Natural killer cell (primary cell): ENCODE measurements around the gene BRME1. TPM values are rescaled to one million over a fixed set of nuclear protein-coding genes. Genes with fewer than 3 reads are reported as not detected.

ENCODE experiments used
- ATAC-seq, 3 donors: fragments of 150-1000 bp in 2 of 3; fragments of 200-7000 bp in 1 of 3; cut with Tn5 transposase; 1 replicate in 1 of 3; 2 replicates in 2 of 3; pipeline ENCODE4 v1.10.0; 2021; ENCODE audit warnings: mild to moderate bottlenecking in 2 of 3, moderate library complexity in 2 of 3
- DNase-seq, 2 donors: peaks; one replicate each; pipeline versions ENCODE4 v3.0.0 to v3.0.0-alpha.2; 2013 to 2021; ENCODE audit warnings: mixed read lengths in 1 of 2
- H3K27ac ChIP-seq: one replicate; pipeline ENCODE4 v1.5.1; 2013; ENCODE audit warnings: mild to moderate bottlenecking, low read length
- H3K27me3 ChIP-seq: one replicate; pipeline ENCODE4 v1.6.1; 2013; ENCODE audit warnings: low read length; ENCODE audit not compliant: control insufficient read depth, insufficient read depth
- H3K36me3 ChIP-seq: one replicate; pipeline ENCODE4 v1.6.1; 2013; ENCODE audit warnings: low read length; ENCODE audit not compliant: control insufficient read depth, insufficient read depth
- H3K4me1 ChIP-seq: one replicate; pipeline ENCODE4 v1.6.1; 2013; ENCODE audit warnings: low read length; ENCODE audit not compliant: control insufficient read depth, insufficient read depth
- H3K4me3 ChIP-seq: one replicate; pipeline ENCODE4 v1.5.1; 2013; ENCODE audit warnings: low read length
- H3K9me3 ChIP-seq: one replicate; pipeline ENCODE4 v1.6.1; 2013; ENCODE audit warnings: low read length; ENCODE audit not compliant: control insufficient read depth, insufficient read depth
- H3K27ac Mint-ChIP-seq, 2 donors: one replicate each; pipeline ENCODE4 v1.8.0; 2022; ENCODE audit warnings: mild to moderate bottlenecking in 2 of 2, mixed read lengths in 2 of 2, moderate library complexity in 1 of 2
- H3K27me3 Mint-ChIP-seq, 2 donors: one replicate each; pipeline ENCODE4 v1.8.0; 2022; ENCODE audit warnings: low read depth in 2 of 2, mixed read lengths in 2 of 2
- H3K36me3 Mint-ChIP-seq: one replicate; pipeline ENCODE4 v1.8.0; 2022; ENCODE audit warnings: mixed read lengths
- H3K4me1 Mint-ChIP-seq, 2 donors: one replicate each; pipeline ENCODE4 v1.8.0; 2022; ENCODE audit warnings: mixed read lengths in 2 of 2
- H3K4me3 Mint-ChIP-seq: one replicate; pipeline ENCODE4 v1.8.0; 2022; ENCODE audit warnings: mild to moderate bottlenecking, moderate library complexity, mixed read lengths
- H3K9me3 Mint-ChIP-seq, 2 donors: one replicate each; pipeline ENCODE4 v1.8.0; 2022; ENCODE audit warnings: mixed read lengths in 2 of 2
- WGBS: methylation state at CpG from one replicate; pipeline ENCODE4 v1.1.7; 2013; ENCODE audit warnings: missing lambda C conversion rate; ENCODE audit not compliant: insufficient coverage; 5-methylcytosine and 5-hydroxymethylcytosine counted together
- intact Hi-C: fragments of 100-400 bp; cut with micrococcal nuclease; formaldehyde crosslinking; loops from one replicate; pipeline ENCODE4 v1.14.2; 2022
- total RNA-seq, 4 donors: library from RNA; stranded (reverse); fragments of 120-200 nt in 1 of 4; gene quantifications; one replicate each; pipeline versions ENCODE4 v1.2.3 to v1.2.4, GENCODE V29; 2013 to 2022
- TF ChIP-seq, protein P1 (sequence below): fragments of 200-600 bp; IDR thresholded peaks from one replicate; pipeline ENCODE4 v1.8.0; 2022; ENCODE audit warnings: antibody characterized with exemption

BRME1 gene
- total RNA-seq, 3 donors from 2014 or later (not counting 1 experiment from before 2014, with no cell fraction given): 3.8 to 7.7 (median 4.0) TPM

GRCh38 chr19:13847407-13848339, 58.2 kb downstream of the BRME1 start:
- peak overlapping the region; percentile 38 for H3K4me3 ChIP-seq
- Mint-ChIP-seq H3K27me3 (no peaks in the 10 kb centered on the region), H3K4me3 (peak overlapping the region; percentile 88), H3K9me3 (no peaks in the 10 kb centered on the region), H3K27ac (peak overlapping the region; percentile 99 to 100), H3K36me3 (no peaks in the 10 kb centered on the region), H3K4me1 (peaks cover 32 to 56% of the 10 kb centered on the region in 2 donors)
- intact Hi-C loops: loop anchor here (1.0 to 5.0 kb wide), 4 partner anchors 8 to 690 kb away; no protein-coding TSS in a partner anchor
- TF ChIP-seq, protein P1, sequence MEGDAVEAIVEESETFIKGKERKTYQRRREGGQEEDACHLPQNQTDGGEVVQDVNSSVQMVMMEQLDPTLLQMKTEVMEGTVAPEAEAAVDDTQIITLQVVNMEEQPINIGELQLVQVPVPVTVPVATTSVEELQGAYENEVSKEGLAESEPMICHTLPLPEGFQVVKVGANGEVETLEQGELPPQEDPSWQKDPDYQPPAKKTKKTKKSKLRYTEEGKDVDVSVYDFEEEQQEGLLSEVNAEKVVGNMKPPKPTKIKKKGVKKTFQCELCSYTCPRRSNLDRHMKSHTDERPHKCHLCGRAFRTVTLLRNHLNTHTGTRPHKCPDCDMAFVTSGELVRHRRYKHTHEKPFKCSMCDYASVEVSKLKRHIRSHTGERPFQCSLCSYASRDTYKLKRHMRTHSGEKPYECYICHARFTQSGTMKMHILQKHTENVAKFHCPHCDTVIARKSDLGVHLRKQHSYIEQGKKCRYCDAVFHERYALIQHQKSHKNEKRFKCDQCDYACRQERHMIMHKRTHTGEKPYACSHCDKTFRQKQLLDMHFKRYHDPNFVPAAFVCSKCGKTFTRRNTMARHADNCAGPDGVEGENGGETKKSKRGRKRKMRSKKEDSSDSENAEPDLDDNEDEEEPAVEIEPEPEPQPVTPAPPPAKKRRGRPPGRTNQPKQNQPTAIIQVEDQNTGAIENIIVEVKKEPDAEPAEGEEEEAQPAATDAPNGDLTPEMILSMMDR: no peak
- no peaks in the 10 kb centered on the region for H3K36me3 ChIP-seq
- WGBS: 1% methylated on average over 34 of the region's 47 CpGs
- DNase-seq (peak; percentile 79 to 92), ATAC-seq (peak; percentile 19 to 34 (median 28))
- H3K4me1 ChIP-seq: peaks cover 74% of the 10 kb centered on the region
- peak overlapping the region; percentile 87 for H3K27ac ChIP-seq
- H3K9me3 ChIP-seq: no peaks in the 10 kb centered on the region
- H3K27me3 ChIP-seq: no peaks in the 10 kb centered on the region

- H3K9me3 Mint-ChIP-seq: no peaks in the 10 kb centered on the region
- intact Hi-C loops: loop anchor here (1.0 to 5.0 kb wide), 4 partner anchors 7 to 689 kb away; no protein-coding TSS in a partner anchor
- H3K36me3 Mint-ChIP-seq: no peaks in the 10 kb centered on the region
- Histone ChIP-seq H3K4me1 (peaks cover 76% of the 10 kb centered on the region), H3K9me3 (no peaks in the 10 kb centered on the region), H3K4me3 (peak overlapping the region; percentile 38), H3K27me3 (no peaks in the 10 kb centered on the region), H3K36me3 (no peaks in the 10 kb centered on the region), H3K27ac (peak overlapping the region; percentile 87)
- H3K27ac Mint-ChIP-seq: peak overlapping the region; percentile 99 to 100
- under 1% methylated on average over 23 of the region's 23 CpGs for WGBS
- ATAC-seq: peak; percentile 48 to 81 (median 63)
- peak overlapping the region; percentile 88 for H3K4me3 Mint-ChIP-seq
- DNase-seq: peak; percentile 97 to 99
- peaks cover 32 to 61% of the 10 kb centered on the region in 2 donors for H3K4me1 Mint-ChIP-seq
- TF ChIP-seq, protein P1: no peak
- H3K27me3 Mint-ChIP-seq: no peaks in the 10 kb centered on the region
Observed at GRCh38 chr19:13846557-13847406, 59.1 kb downstream of the BRME1 start.

DNA sequence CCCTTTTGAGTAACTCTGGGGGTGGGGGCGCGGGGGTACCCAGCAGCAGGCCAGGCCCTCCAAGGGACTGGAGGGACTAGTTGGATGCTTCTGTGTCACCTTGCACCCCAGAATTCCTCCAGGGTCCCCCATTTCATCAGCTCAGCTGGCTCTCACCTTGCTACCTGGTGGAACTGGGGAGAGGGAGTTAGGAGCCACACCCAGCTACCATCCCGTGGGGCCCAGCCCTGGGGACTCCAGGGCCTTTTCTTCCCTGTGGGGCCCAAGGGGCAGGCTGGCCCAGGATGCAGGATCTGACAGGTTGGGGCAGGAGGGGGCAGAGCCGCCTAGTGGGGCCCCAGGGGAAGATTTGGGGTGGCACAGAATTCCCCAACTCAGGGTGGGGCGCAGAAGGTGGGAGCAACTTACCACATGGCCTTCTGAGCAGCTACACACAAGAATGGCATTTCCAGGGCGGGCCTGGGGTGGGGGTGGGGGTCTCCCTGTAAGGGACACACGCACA, 61.7 kb downstream of the BRME1 start:
- intact Hi-C loops: no loop called here
- no peaks in the 10 kb centered on the region for H3K36me3 Mint-ChIP-seq
- no peaks in the 10 kb centered on the region for H3K9me3 Mint-ChIP-seq
- TF ChIP-seq, protein P1: no peak
- peaks cover 80% of the 10 kb centered on the region for H3K4me1 ChIP-seq
- H3K4me3 Mint-ChIP-seq: peak overlapping the region; percentile 60
- no peaks in the 10 kb centered on the region for H3K9me3 ChIP-seq
- H3K27me3 ChIP-seq: no peaks in the 10 kb centered on the region
- DNase-seq: peak in 1 of 2 donors; percentile 53
- no peaks in the 10 kb centered on the region for H3K27me3 Mint-ChIP-seq
- H3K4me1 Mint-ChIP-seq: peaks cover 53 to 72% of the 10 kb centered on the region in 2 donors
- no peak for ATAC-seq
- no peak overlapping the region for H3K4me3 ChIP-seq
- H3K27ac Mint-ChIP-seq: peak overlapping the region; percentile 99 to 100
- H3K27ac ChIP-seq: peak overlapping the region; percentile 96
- WGBS: 89% methylated on average over 7 of the region's 7 CpGs
- H3K36me3 ChIP-seq: no peaks in the 10 kb centered on the region
